ENCODE results near the gene FLNA. TPM values are rescaled to one million over a fixed set of nuclear protein-coding genes. Genes with fewer than 3 reads are reported as not detected.

Gene FLNA
- total and polyA plus RNA-seq, 10 of the 15 experiments (the other 5 are each of a cell fraction or from before 2014, with no cell fraction given) = 5.1 to 643 (median 171) TPM

GRCh38 chrX:154362085-154362742 lies 12.2 kb downstream of the FLNA start:
- ChIA-PET CTCF (no interaction called here), SMC1A (ENCODE audit: uncharacterized antibody, unreplicated experiment) (no interaction called here), RAD21 (ENCODE audit: unreplicated experiment) (no interaction called here), POLR2A (interaction anchor here (0.5 kb wide), 1 partner anchor 34 kb away, joined by 3 read pairs; no protein-coding TSS in a partner anchor)
- no peaks in the 10 kb centered on the region for H4K20me1 ChIP-seq (ENCODE audit: control insufficient read depth, insufficient read depth)
- no peak overlapping the region for H3K27ac ChIP-seq (ENCODE audit: control insufficient read depth, insufficient read depth)
- DNase-seq (ENCODE audit: low read depth, low spot score) (no peak), FAIRE-seq (no peak), ATAC-seq (no peak)
- H3K36me3 ChIP-seq (ENCODE audit: control insufficient read depth in 2 of 2, insufficient read depth in 2 of 2, low read length in 1 of 2) = peaks cover 6 to 55% of the 10 kb centered on the region in 2 experiments; a peak in 3 of 4 replicates
- in situ Hi-C loops (cut with MboI) = no loop called here
- peaks cover 1% of the 10 kb centered on the region; the same call in 1 of the 2 replicates for H3K79me2 ChIP-seq (ENCODE audit: control insufficient read depth, insufficient read depth, low read length)
- H3K9ac ChIP-seq (ENCODE audit: control insufficient read depth, insufficient read depth, low read length) = no peak overlapping the region
- TSS peak; percentile 28 for BruUV-seq (replicated peaks)
- H3K4me3 ChIP-seq = no peak overlapping the region
- no peaks in the 10 kb centered on the region for H3K27me3 ChIP-seq (replicated peaks in 1 of 2; ENCODE audit: control insufficient read depth in 2 of 2, insufficient read depth in 2 of 2, low read length in 1 of 2)
- no peak overlapping the region for H2AFZ ChIP-seq (ENCODE audit: control insufficient read depth, low read depth, low read length)
- no peaks in the 10 kb centered on the region for H3K4me1 ChIP-seq (ENCODE audit: control insufficient read depth, insufficient read depth, low read length)
- H3K4me2 ChIP-seq (ENCODE audit: control insufficient read depth, insufficient read depth) = no peak overlapping the region
- intact Hi-C loops (cut with micrococcal nuclease; ENCODE audit: unreplicated experiment) = no loop called here
- H3K9me3 ChIP-seq (replicated peaks; ENCODE audit: control insufficient read depth, insufficient read depth, low read length) = no peaks in the 10 kb centered on the region; the same call in 2 of the 3 replicates
- TF ChIP-seq POLR2A (IDR thresholded peaks at IDR 0.05; ENCODE audit: low read depth, low read length) (0 out of 2 replicates have a peak, but pooled peaks have one; percentile 31), TAF1 (IDR thresholded peaks at IDR 0.05; ENCODE audit: borderline replicate concordance, low read depth, low read length) (no peak)
- WGBS (ENCODE audit: insufficient coverage, insufficient replicate concordance, low lambda C conversion rate, missing lambda C conversion rate) = 86% methylated on average over 30 of the region's 30 CpGs

GRCh38 chrX:154360155-154360713 lies 14.2 kb downstream of the FLNA start:
- ATAC-seq (no peak), FAIRE-seq (no peak), DNase-seq (ENCODE audit: low read depth, low spot score) (no peak)
- in situ Hi-C loops (cut with MboI) (no loop called here), intact Hi-C loops (cut with micrococcal nuclease; ENCODE audit: unreplicated experiment) (no loop called here)
- SMC1A ChIA-PET (ENCODE audit: uncharacterized antibody, unreplicated experiment) = no interaction called here
- RAD21 ChIA-PET (ENCODE audit: unreplicated experiment) = no interaction called here
- Histone ChIP-seq H3K4me2 (ENCODE audit: control insufficient read depth, insufficient read depth) (no peak overlapping the region), H2AFZ (ENCODE audit: control insufficient read depth, low read depth, low read length) (no peak overlapping the region), H4K20me1 (ENCODE audit: control insufficient read depth, insufficient read depth) (no peaks in the 10 kb centered on the region), H3K27me3 (replicated peaks in 1 of 2; ENCODE audit: control insufficient read depth in 2 of 2, insufficient read depth in 2 of 2, low read length in 1 of 2) (no peaks in the 10 kb centered on the region), H3K4me3 (no peak overlapping the region), H3K9me3 (replicated peaks; ENCODE audit: control insufficient read depth, insufficient read depth, low read length) (no peaks in the 10 kb centered on the region; the same call in 2 of the 3 replicates), H3K4me1 (ENCODE audit: control insufficient read depth, insufficient read depth, low read length) (no peaks in the 10 kb centered on the region), H3K27ac (ENCODE audit: control insufficient read depth, insufficient read depth) (no peak overlapping the region), H3K9ac (ENCODE audit: control insufficient read depth, insufficient read depth, low read length) (no peak overlapping the region), H3K79me2 (ENCODE audit: control insufficient read depth, insufficient read depth, low read length) (no peaks in the 10 kb centered on the region), H3K36me3 (ENCODE audit: control insufficient read depth in 2 of 2, insufficient read depth in 2 of 2, low read length in 1 of 2) (peaks cover 6 to 51% of the 10 kb centered on the region in 2 experiments; a peak in 3 of 4 replicates)
- TF ChIP-seq RCOR1 (conservative IDR thresholded peaks at IDR 0.05; ENCODE audit: low read depth, low read length) (no peak), TARDBP (IDR thresholded peaks at IDR 0.05; ENCODE audit: borderline replicate concordance) (no peak), ZSCAN29 (IDR thresholded peaks at IDR 0.05) (no peak), ZBED1 (IDR thresholded peaks at IDR 0.05; ENCODE audit: borderline replicate concordance) (no peak), TCF12 (IDR thresholded peaks at IDR 0.05; ENCODE audit: low read depth, low read length) (no peak)
- POLR2A ChIA-PET = no interaction called here
- 87% methylated on average over 32 of the region's 34 CpGs for WGBS (ENCODE audit: insufficient coverage, insufficient replicate concordance, low lambda C conversion rate, missing lambda C conversion rate)
- CTCF ChIA-PET = no interaction called here
- BruUV-seq (replicated peaks) = no TSS peak

Data from GM12878 (cell line).